Stomach (tissue), 9 donors: Measurements from ENCODE around the gene DYNC1LI2. TPM values are rescaled to one million over a fixed set of nuclear protein-coding genes. Genes with fewer than 3 reads are reported as not detected.

Experiments
- DNase-seq, 2 donors: peaks; one replicate each; pipeline versions ENCODE4 v3.0.0 to v3.0.0-alpha.2; 2013 to 2019
- H3K27ac ChIP-seq, 5 donors: fragments of 200-600 bp in 4 of 5; sonication (generic) in 4 of 5; one replicate each; pipeline ENCODE4 v1.5.1; 2013 to 2019; ENCODE audit warnings: mild to moderate bottlenecking in 1 of 5, moderate library complexity in 1 of 5
- H3K27me3 ChIP-seq, 3 donors: fragments of 200-600 bp; sonication (generic); one replicate each; pipeline ENCODE4 v1.5.1; 2017 to 2019; ENCODE audit warnings: mixed run types in 1 of 3
- H3K36me3 ChIP-seq, 4 donors: fragments of 200-600 bp; sonication (generic); 1 replicate in 3 of 4; 2 replicates in 1 of 4; pipeline ENCODE4 v1.5.1; 2016 to 2019
- H3K4me1 ChIP-seq, 4 donors: fragments of 200-600 bp; sonication (generic); one replicate each; pipeline ENCODE4 v1.5.1; 2016 to 2019
- H3K4me3 ChIP-seq, 4 donors: fragments of 200-600 bp; sonication (generic) in 3 of 4; one replicate each; pipeline ENCODE4 v1.5.1; 2016 to 2019; ENCODE audit warnings: mild to moderate bottlenecking in 1 of 4
- H3K9me3 ChIP-seq, 4 donors: fragments of 200-600 bp; sonication (generic); one replicate each; pipeline ENCODE4 v1.5.1; 2016 to 2019
- CTCF ChIP-seq, 7 experiments: fragments of 450-650 bp in 4 of 7; fragments of 200-600 bp in 3 of 7; sonication (generic) in 3 of 7; IDR thresholded peaks; one replicate each; pipeline ENCODE4 v1.5.1; 2016 to 2019; ENCODE audit warnings: antibody characterized with exemption in 7 of 7, control low read depth in 2 of 7, mild to moderate bottlenecking in 1 of 7
- EP300 ChIP-seq: sonication (generic); formaldehyde crosslinking; IDR thresholded peaks from one replicate; pipeline ENCODE4 v1.6.1; 2017; ENCODE audit warnings: antibody characterized with exemption
- POLR2A ChIP-seq, 4 donors: fragments of 450-650 bp; IDR thresholded peaks; one replicate each; pipeline ENCODE4 v1.6.1; 2016; ENCODE audit warnings: antibody characterized with exemption in 4 of 4, control low read depth in 2 of 4, mild to moderate bottlenecking in 1 of 4, moderate library complexity in 1 of 4
- POLR2AphosphoS5 ChIP-seq, 3 donors: sonication (generic); formaldehyde crosslinking; IDR thresholded peaks; one replicate each; pipeline ENCODE4 v1.6.1; 2016; ENCODE audit warnings: antibody characterized with exemption in 3 of 3
- WGBS, 5 donors: extraction: QIAGEN DNeasy Blood & Tissue Kit in 3 of 5; methylation state at CpG; one replicate each; pipeline versions ENCODE4 v1.1.5 to v1.1.7; 2013 to 2018; 5-methylcytosine and 5-hydroxymethylcytosine counted together
- intact Hi-C: fragments of 100-400 bp; cut with DNase I; formaldehyde crosslinking; loops from one replicate; pipeline ENCODE4 v1.15.1; 2023; ENCODE audit warnings: low total_unique reads
- polyA plus RNA-seq, 3 donors: library from polyadenylated mRNA; stranded (reverse); fragments of 200-250 nt; gene quantifications; one replicate each; pipeline ENCODE4 v1.2.3, GENCODE V29; 2013
- total RNA-seq, 5 donors: library from RNA; depleted of rRNA; stranded (reverse); fragments of >200 nt; gene quantifications; one replicate each; pipeline versions ENCODE4 v1.1.0 to v1.2.3, GENCODE V29; 2014 to 2016
- donor health status: healthy with polysubstance abuse.
- donor health status: Bipolar disorder and iron deficiency.
- donor health status: healthy.

The DYNC1LI2 gene
- total and polyA plus RNA-seq, 8 donors = 34.5 to 264 (median 123) TPM

DNA sequence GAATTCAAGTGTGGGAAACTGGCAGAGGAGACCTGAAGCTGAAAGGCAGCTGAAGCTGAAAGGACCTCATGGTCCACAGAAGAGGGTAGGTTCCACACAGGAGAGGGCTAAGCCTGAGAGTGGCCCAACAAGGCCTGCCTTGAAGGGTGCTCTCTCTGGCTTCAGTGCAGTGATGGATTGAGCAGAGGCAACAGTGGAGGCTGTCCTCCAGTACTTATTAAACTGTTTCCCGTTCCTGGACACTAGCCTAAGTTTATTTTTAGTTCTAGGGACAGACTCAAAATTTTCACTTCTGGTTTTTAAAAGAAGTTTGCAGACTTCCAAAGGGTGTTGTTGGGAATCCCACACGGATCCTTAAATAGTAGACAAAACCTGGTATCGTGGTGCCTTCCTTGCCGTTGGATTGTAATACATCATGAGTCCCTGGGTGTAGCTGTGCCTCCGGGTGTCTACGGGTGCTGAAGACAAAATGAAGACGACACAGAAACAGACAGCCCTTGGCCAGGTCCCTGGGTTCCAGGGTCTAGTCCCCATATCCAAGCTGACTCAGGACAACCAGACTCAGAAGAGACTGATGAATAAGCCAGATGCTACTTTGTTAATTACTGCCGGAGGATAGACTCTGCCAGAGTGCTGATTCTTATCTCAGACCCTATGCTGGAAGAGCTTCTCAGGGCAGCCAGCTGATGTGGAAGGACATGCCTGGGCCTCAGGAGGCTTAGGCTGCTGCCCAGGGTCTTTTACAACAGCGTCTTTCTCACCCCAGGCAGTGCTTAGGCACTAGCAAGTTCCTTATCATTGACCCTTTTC, 47.8 kb downstream of the DYNC1LI2 start:
- Histone ChIP-seq H3K27me3 (no peaks in the 10 kb centered on the region), H3K36me3 (no peaks in the 10 kb centered on the region), H3K27ac (peak overlapping the region in 2 of 5 donors; percentile 20 to 22), H3K9me3 (no peaks in the 10 kb centered on the region), H3K4me1 (peaks cover 7 to 29% (median 19%) of the 10 kb centered on the region in 4 donors), H3K4me3 (no peak overlapping the region)
- DNase-seq = peak in 1 of 2 donors; percentile 60
- TF ChIP-seq CTCF (IDR thresholded peaks at IDR 0.05) (no peak), POLR2A (IDR thresholded peaks at IDR 0.05) (no peak), EP300 (no peak), POLR2AphosphoS5 (IDR thresholded peaks at IDR 0.05) (no peak)
- intact Hi-C loops = no loop called here
- WGBS, 5 donors = 51 to 72% (median 67%) methylated on average over 9 of the region's 9 CpGs

DNA sequence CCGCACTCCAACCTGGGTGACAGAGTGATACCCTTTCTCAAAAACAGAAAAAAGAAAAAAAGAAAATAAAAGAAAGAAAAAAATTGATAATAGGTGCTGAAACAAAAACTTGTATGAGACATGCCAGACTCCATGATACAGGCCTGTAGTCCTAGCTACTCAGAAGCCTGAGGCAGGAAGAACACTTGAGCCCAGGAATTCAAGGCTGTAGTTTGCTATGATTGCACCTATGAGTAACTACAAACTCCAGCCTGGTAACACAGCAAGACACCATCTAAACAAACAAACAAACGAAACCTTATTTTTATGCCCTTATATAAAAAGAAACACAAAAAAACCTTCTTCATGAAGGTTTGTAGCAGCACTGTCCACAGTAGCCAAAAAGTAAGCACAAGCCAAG, 49.9 kb downstream of the DYNC1LI2 start:
- DNase-seq = no peak
- Histone ChIP-seq H3K9me3 (no peaks in the 10 kb centered on the region), H3K27ac (no peak overlapping the region), H3K4me3 (no peak overlapping the region), H3K4me1 (peaks cover 7 to 38% (median 21%) of the 10 kb centered on the region in 4 donors), H3K27me3 (no peaks in the 10 kb centered on the region), H3K36me3 (no peaks in the 10 kb centered on the region)
- 92 to 100% (median 95%) methylated on average over 2 of the region's 2 CpGs for WGBS, 5 donors
- intact Hi-C loops = no loop called here
- TF ChIP-seq POLR2AphosphoS5 (IDR thresholded peaks at IDR 0.05) = no peak

GRCh38 chr16:66701026-66701425, 50.4 kb downstream of the DYNC1LI2 start:
- no peaks in the 10 kb centered on the region for H3K27me3 ChIP-seq
- peaks cover 7 to 33% (median 19%) of the 10 kb centered on the region in 4 donors for H3K4me1 ChIP-seq
- 69 to 83% (median 81%) methylated on average over 2 of the region's 2 CpGs for WGBS, 5 donors
- intact Hi-C loops = no loop called here
- DNase-seq = no peak
- H3K9me3 ChIP-seq = no peaks in the 10 kb centered on the region
- no peak overlapping the region for H3K27ac ChIP-seq
- no peaks in the 10 kb centered on the region for H3K36me3 ChIP-seq
- H3K4me3 ChIP-seq = no peak overlapping the region
- TF ChIP-seq EP300 = no peak

DNA sequence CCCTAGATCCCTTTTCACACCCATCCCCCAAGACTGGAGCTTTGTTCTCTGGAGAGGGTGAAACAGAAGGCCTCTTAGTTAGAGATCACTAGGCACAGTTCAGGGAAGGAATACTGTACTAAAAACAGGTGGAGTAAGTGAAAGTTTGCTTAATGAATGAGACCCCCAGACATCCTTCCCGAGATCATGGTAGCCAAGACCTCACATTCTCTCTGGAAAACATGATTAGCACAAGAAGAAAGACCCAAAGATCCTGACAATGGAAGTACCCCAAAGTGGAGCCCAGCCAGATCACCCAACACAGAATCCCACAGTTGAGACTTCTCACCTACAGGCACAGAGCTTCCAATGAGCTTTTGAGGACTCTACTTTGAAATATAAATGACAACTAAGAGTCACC, 51.5 kb downstream of the DYNC1LI2 start:
- H3K4me3 ChIP-seq = no peak overlapping the region
- intact Hi-C loops = no loop called here
- no peak for DNase-seq
- H3K4me1 ChIP-seq = peaks cover 14 to 39% (median 29%) of the 10 kb centered on the region in 4 donors
- WGBS, 5 donors = 50 to 85% (median 75%) methylated on average over 1 of the region's 1 CpG
- H3K27me3 ChIP-seq = no peaks in the 10 kb centered on the region
- TF ChIP-seq CTCF (IDR thresholded peaks at IDR 0.05) (no peak), POLR2A (IDR thresholded peaks at IDR 0.05) (no peak)
- no peak overlapping the region for H3K27ac ChIP-seq
- no peaks in the 10 kb centered on the region for H3K9me3 ChIP-seq
- no peaks in the 10 kb centered on the region for H3K36me3 ChIP-seq

- no peaks in the 10 kb centered on the region for H3K27me3 ChIP-seq
- H3K36me3 ChIP-seq = no peaks in the 10 kb centered on the region
- 78 to 91% (median 83%) methylated on average over 7 of the region's 7 CpGs for WGBS, 5 donors
- DNase-seq = no peak
- no peak overlapping the region for H3K4me3 ChIP-seq
- no peaks in the 10 kb centered on the region for H3K9me3 ChIP-seq
- intact Hi-C loops = no loop called here
- no peak for TF ChIP-seq CTCF (IDR thresholded peaks at IDR 0.05)
- TF ChIP-seq EP300 = no peak
- no peak for TF ChIP-seq POLR2AphosphoS5 (IDR thresholded peaks at IDR 0.05)
- no peak for TF ChIP-seq POLR2A (IDR thresholded peaks at IDR 0.05)
- peaks cover 18 to 46% (median 32%) of the 10 kb centered on the region in 4 donors for H3K4me1 ChIP-seq
- no peak overlapping the region for H3K27ac ChIP-seq
Observed at GRCh38 chr16:66698046-66698445, 53.4 kb downstream of the DYNC1LI2 start.
